HFF-Myc (cell line): ENCODE results near the gene ISCA2.

Source experiments
- DNase-seq: peaks from one replicate; pipeline ENCODE4 v3.0.0-alpha.2; 2011; ENCODE audit warnings: low read depth; ENCODE audit errors: extremely low read depth
- H3K4me3 ChIP-seq: replicated peaks from 2 replicates; pipeline ENCODE4 v1.5.1; 2011; ENCODE audit warnings: low read depth, mild to moderate bottlenecking, control low read depth, low read length
- CTCF ChIP-seq: IDR thresholded peaks from 2 replicates; pipeline ENCODE4 v1.5.1; 2012; ENCODE audit warnings: mild to moderate bottlenecking, low read depth, low read length, control low read depth; ENCODE audit errors: missing control alignments

Gene ISCA2

GRCh38 chr14:74539503-74539902, 45.9 kb downstream of the ISCA2 start:
- no peak for DNase-seq
- TF ChIP-seq CTCF = no peak
- no peak overlapping the region for H3K4me3 ChIP-seq

- DNase-seq = no peak
- TF ChIP-seq CTCF = no peak
- no peak overlapping the region for H3K4me3 ChIP-seq
These were observed 47.7 kb downstream of the ISCA2 start for GRCh38 chr14:74541225-74541624.

GRCh38 chr14:74542056-74542685, 48.6 kb downstream of the ISCA2 start:
- no peak overlapping the region for H3K4me3 ChIP-seq
- no peak for TF ChIP-seq CTCF
- DNase-seq = no peak

- no peak overlapping the region for H3K4me3 ChIP-seq
- TF ChIP-seq CTCF = no peak
- no peak for DNase-seq
These were observed 50.3 kb downstream of the ISCA2 start for GRCh38 chr14:74543771-74544438.

GRCh38 chr14:74545386-74545785, 51.8 kb downstream of the ISCA2 start:
- TF ChIP-seq CTCF = no peak
- H3K4me3 ChIP-seq = no peak overlapping the region
- no peak for DNase-seq

- DNase-seq = no peak
- H3K4me3 ChIP-seq = no peak overlapping the region
- TF ChIP-seq CTCF = no peak
These were observed 52.9 kb downstream of the ISCA2 start for GRCh38 chr14:74546416-74546815.
